ENCODE results near the gene WDR27. TPM values are rescaled to one million over a fixed set of nuclear protein-coding genes. Genes with fewer than 3 reads are reported as not detected.

The WDR27 gene
- total and polyA plus RNA-seq, 10 of the 15 experiments (the other 5 are each of a cell fraction or from before 2014, with no cell fraction given), result 1.9 to 33.2 (median 19.0) TPM

GRCh38 chr6:169684056-169684455, 17.8 kb downstream of the WDR27 start:
- CTCF ChIA-PET, result no interaction called here
- Histone ChIP-seq H3K79me2 (ENCODE audit: control insufficient read depth, insufficient read depth, low read length) (no peaks in the 10 kb centered on the region), H3K27me3 (replicated peaks in 1 of 2; ENCODE audit: control insufficient read depth in 2 of 2, insufficient read depth in 2 of 2, low read length in 1 of 2) (no peaks in the 10 kb centered on the region), H2AFZ (ENCODE audit: control insufficient read depth, low read depth, low read length) (no peak overlapping the region), H3K9me3 (replicated peaks; ENCODE audit: control insufficient read depth, insufficient read depth, low read length) (peaks cover 4% of the 10 kb centered on the region), H3K27ac (ENCODE audit: control insufficient read depth, insufficient read depth) (no peak overlapping the region), H3K4me3 (no peak overlapping the region), H4K20me1 (ENCODE audit: control insufficient read depth, insufficient read depth) (no peaks in the 10 kb centered on the region), H3K9ac (ENCODE audit: control insufficient read depth, insufficient read depth, low read length) (no peak overlapping the region), H3K4me2 (ENCODE audit: control insufficient read depth, insufficient read depth) (no peak overlapping the region), H3K4me1 (ENCODE audit: control insufficient read depth, insufficient read depth, low read length) (no peaks in the 10 kb centered on the region), H3K36me3 (ENCODE audit: control insufficient read depth in 2 of 2, insufficient read depth in 2 of 2, low read length in 1 of 2) (peaks cover 0 to 6% of the 10 kb centered on the region in 2 experiments; a peak in 1 of 4 replicates)
- in situ Hi-C loops (cut with MboI) (no loop called here), intact Hi-C loops (cut with micrococcal nuclease; ENCODE audit: unreplicated experiment) (no loop called here)
- DNase-seq (ENCODE audit: low read depth, low spot score) (no peak), ATAC-seq (no peak), FAIRE-seq (no peak)
- POLR2A ChIA-PET, result no interaction called here
- RAD21 ChIA-PET (ENCODE audit: unreplicated experiment), result interaction anchor here (1.4 kb wide), 1 partner anchor 18 kb away, joined by 3 read pairs; the partner anchor contains the start of genes C6orf120 and WDR27
- SMC1A ChIA-PET (ENCODE audit: uncharacterized antibody, unreplicated experiment), result no interaction called here
- WGBS (ENCODE audit: insufficient coverage, insufficient replicate concordance, low lambda C conversion rate, missing lambda C conversion rate), result 91% methylated on average over 3 of the region's 3 CpGs
- no TSS peak for BruUV-seq (replicated peaks)
- no peak for TF ChIP-seq JUNB (IDR thresholded peaks at IDR 0.05)
- no peak for TF ChIP-seq ZNF207 (IDR thresholded peaks at IDR 0.05; ENCODE audit: borderline replicate concordance)
- no peak for TF ChIP-seq ZBTB40 (IDR thresholded peaks at IDR 0.05; ENCODE audit: borderline replicate concordance)
- TF ChIP-seq TARDBP (IDR thresholded peaks at IDR 0.05; ENCODE audit: borderline replicate concordance), result no peak
- no peak for TF ChIP-seq MXI1 (IDR thresholded peaks at IDR 0.05; ENCODE audit: low read depth, low read length)
- TF ChIP-seq CBX5 (IDR thresholded peaks at IDR 0.05; ENCODE audit: low read depth), result no peak
- TF ChIP-seq USF1 (IDR thresholded peaks at IDR 0.05; ENCODE audit: borderline replicate concordance, extremely low read length, insufficient read depth, low read depth, low read length), result no peak
- TF ChIP-seq EZH2 (IDR thresholded peaks at IDR 0.05; ENCODE audit: borderline replicate concordance, control insufficient read depth, low read depth, low read length), result no peak
- TF ChIP-seq WRNIP1 (IDR thresholded peaks at IDR 0.05; ENCODE audit: borderline replicate concordance, low read depth, low read length), result no peak
- TF ChIP-seq, protein P1, sequence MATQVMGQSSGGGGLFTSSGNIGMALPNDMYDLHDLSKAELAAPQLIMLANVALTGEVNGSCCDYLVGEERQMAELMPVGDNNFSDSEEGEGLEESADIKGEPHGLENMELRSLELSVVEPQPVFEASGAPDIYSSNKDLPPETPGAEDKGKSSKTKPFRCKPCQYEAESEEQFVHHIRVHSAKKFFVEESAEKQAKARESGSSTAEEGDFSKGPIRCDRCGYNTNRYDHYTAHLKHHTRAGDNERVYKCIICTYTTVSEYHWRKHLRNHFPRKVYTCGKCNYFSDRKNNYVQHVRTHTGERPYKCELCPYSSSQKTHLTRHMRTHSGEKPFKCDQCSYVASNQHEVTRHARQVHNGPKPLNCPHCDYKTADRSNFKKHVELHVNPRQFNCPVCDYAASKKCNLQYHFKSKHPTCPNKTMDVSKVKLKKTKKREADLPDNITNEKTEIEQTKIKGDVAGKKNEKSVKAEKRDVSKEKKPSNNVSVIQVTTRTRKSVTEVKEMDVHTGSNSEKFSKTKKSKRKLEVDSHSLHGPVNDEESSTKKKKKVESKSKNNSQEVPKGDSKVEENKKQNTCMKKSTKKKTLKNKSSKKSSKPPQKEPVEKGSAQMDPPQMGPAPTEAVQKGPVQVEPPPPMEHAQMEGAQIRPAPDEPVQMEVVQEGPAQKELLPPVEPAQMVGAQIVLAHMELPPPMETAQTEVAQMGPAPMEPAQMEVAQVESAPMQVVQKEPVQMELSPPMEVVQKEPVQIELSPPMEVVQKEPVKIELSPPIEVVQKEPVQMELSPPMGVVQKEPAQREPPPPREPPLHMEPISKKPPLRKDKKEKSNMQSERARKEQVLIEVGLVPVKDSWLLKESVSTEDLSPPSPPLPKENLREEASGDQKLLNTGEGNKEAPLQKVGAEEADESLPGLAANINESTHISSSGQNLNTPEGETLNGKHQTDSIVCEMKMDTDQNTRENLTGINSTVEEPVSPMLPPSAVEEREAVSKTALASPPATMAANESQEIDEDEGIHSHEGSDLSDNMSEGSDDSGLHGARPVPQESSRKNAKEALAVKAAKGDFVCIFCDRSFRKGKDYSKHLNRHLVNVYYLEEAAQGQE (IDR thresholded peaks at IDR 0.05; ENCODE audit: low read depth, low read length), result no peak
- TF ChIP-seq RELB (IDR thresholded peaks at IDR 0.05; ENCODE audit: low read depth), result no peak
- TF ChIP-seq PKNOX1 (IDR thresholded peaks at IDR 0.05), result no peak
- TF ChIP-seq IRF4 (IDR thresholded peaks at IDR 0.05; ENCODE audit: low read depth, low read length), result no peak
